Stimulated activated CD8-positive, alpha-beta memory T cell treated with anti-CD3 and anti-CD28 coated beads, Interleukin-12 subunit alpha, Interleukin-12 subunit beta, amount 100 ng/mL, for 1 hour (primary cell): ENCODE results near the gene FMO2.

Experiments used
- DNase-seq: peaks from one replicate; pipeline ENCODE4 v3.0.0-alpha.2; 2020; ENCODE audit warnings: low read depth

Gene FMO2

DNA sequence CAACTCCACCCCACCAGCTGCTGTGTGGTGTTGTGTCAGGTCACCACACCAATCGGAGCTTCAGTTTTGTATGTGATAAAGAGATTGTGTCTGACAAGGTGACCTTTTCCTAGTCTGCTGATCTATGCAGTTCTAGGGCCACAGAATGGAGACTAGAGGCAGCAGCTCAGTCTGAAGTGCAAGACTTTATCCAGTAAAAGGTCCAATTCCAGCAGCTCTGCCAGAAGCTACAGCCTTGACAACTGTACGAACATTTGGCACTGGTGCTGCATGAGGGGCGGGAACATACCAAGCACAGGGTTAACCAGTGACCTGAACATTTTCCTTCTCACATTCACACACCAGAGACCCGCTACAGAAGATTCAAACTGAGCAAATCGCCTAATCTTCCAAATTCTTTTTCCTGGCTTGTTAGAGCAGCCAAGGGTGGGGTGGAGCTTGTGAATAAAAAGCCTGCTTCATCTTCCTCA, 72.5 kb downstream of the FMO2 start:
- no peak for DNase-seq

DNA sequence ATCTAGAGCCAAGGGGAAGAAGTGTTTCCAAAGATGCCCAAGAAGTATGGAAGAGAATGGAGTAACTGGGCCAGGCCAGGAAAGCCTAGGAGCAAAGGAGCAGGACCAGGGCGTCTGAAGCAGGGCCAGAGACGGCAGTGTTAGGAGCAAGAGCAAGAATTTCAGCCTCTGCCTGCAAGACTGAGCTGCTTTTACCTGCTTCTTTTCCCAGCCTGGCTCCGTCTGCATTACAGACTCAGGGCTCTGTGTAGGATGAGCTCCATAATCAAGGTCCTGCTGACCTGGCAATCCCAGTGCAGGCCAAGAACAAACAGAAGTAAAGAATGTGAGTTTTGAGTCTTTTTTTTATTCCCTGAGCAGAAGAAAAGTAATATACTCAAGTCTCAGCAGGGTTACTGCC, 73.3 kb downstream of the FMO2 start:
- no peak for DNase-seq

DNA sequence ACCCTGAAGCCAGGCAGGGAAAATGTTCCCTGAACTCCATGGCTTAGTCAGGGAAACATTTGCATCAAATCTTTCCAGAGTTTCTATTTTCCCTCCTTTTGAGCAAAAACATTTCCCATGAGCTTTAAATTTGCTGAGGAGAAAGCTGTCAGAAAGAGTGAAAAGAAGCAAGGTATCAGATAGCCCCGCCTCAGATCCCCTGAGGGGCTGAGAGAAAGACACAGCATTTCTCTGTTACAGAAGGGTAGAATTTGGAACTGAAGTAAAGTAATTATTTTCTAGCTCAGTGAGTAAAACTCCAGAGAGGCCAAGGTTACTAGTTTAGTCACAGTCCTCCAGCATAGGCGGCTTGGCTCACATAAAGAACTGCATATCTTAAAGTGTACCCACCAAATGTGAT, 73.8 kb downstream of the FMO2 start:
- no peak for DNase-seq
